ENCODE measurements around the gene PRKD3.

PRKD3 gene

GRCh38 chr2:37284381-37284780 is 40.3 kb downstream of the PRKD3 start:
- no peak overlapping the region for H3K4me3 ChIP-seq (ENCODE audit: insufficient read depth, low read length, poor library complexity, severe bottlenecking)
- no peak overlapping the region for H2AFZ ChIP-seq (ENCODE audit: low read depth, low read length, severe bottlenecking)
- TF ChIP-seq EZH2phosphoT487 (conservative IDR thresholded peaks at IDR 0.05; ENCODE audit: low read length) (no peak), CTCF (IDR thresholded peaks at IDR 0.05; ENCODE audit: insufficient read depth, low read length, poor library complexity, severe bottlenecking) (no peak)
- no peaks in the 10 kb centered on the region for H4K20me1 ChIP-seq (ENCODE audit: low read depth, low read length)
- H3K27ac ChIP-seq (ENCODE audit: low read depth, low read length), result no peak overlapping the region
- H3K36me3 ChIP-seq (ENCODE audit: low read length), result peaks cover 74% of the 10 kb centered on the region
- peaks cover 6% of the 10 kb centered on the region; the same call in 1 of the 2 replicates for H3K79me2 ChIP-seq (ENCODE audit: insufficient read depth, low read length)
- H3K9ac ChIP-seq (ENCODE audit: low read length), result no peak overlapping the region
- peaks cover 10% of the 10 kb centered on the region; the same call in 1 of the 2 replicates for H3F3A ChIP-seq (ENCODE audit: insufficient read depth)
- H3K9me2 ChIP-seq (replicated peaks; ENCODE audit: insufficient read depth, low read length), result no peaks in the 10 kb centered on the region
- H3K27me3 ChIP-seq (ENCODE audit: low read length), result no peaks in the 10 kb centered on the region
- H3K9me3 ChIP-seq (ENCODE audit: insufficient read depth, low read length), result no peaks in the 10 kb centered on the region
- H3K4me2 ChIP-seq (ENCODE audit: low read depth, low read length, poor library complexity, severe bottlenecking), result no peak overlapping the region

- peaks cover 76% of the 10 kb centered on the region for H3K36me3 ChIP-seq (ENCODE audit: low read length)
- peaks cover 7% of the 10 kb centered on the region; the same call in 1 of the 2 replicates for H3F3A ChIP-seq (ENCODE audit: insufficient read depth)
- H3K4me2 ChIP-seq (ENCODE audit: low read depth, low read length, poor library complexity, severe bottlenecking), result no peak overlapping the region
- no peak overlapping the region for H2AFZ ChIP-seq (ENCODE audit: low read depth, low read length, severe bottlenecking)
- H3K9me2 ChIP-seq (replicated peaks; ENCODE audit: insufficient read depth, low read length), result no peaks in the 10 kb centered on the region
- TF ChIP-seq CTCF (IDR thresholded peaks at IDR 0.05; ENCODE audit: insufficient read depth, low read length, poor library complexity, severe bottlenecking), result no peak
- TF ChIP-seq EZH2phosphoT487 (conservative IDR thresholded peaks at IDR 0.05; ENCODE audit: low read length), result no peak
- no peak overlapping the region for H3K27ac ChIP-seq (ENCODE audit: low read depth, low read length)
- H4K20me1 ChIP-seq (ENCODE audit: low read depth, low read length), result no peaks in the 10 kb centered on the region
- H3K9me3 ChIP-seq (ENCODE audit: insufficient read depth, low read length), result no peaks in the 10 kb centered on the region
- H3K4me3 ChIP-seq (ENCODE audit: insufficient read depth, low read length, poor library complexity, severe bottlenecking), result no peak overlapping the region
- peaks cover 6% of the 10 kb centered on the region; the same call in 1 of the 2 replicates for H3K79me2 ChIP-seq (ENCODE audit: insufficient read depth, low read length)
- no peak overlapping the region for H3K9ac ChIP-seq (ENCODE audit: low read length)
- no peaks in the 10 kb centered on the region for H3K27me3 ChIP-seq (ENCODE audit: low read length)
Observed at GRCh38 chr2:37283207-37283606, 41.4 kb downstream of the PRKD3 start.

- Histone ChIP-seq H3K4me2 (ENCODE audit: low read depth, low read length, poor library complexity, severe bottlenecking) (no peak overlapping the region), H3F3A (ENCODE audit: insufficient read depth) (peaks cover 4% of the 10 kb centered on the region; the same call in 1 of the 2 replicates), H3K79me2 (ENCODE audit: insufficient read depth, low read length) (peaks cover 6% of the 10 kb centered on the region; the same call in 1 of the 2 replicates), H3K27me3 (ENCODE audit: low read length) (no peaks in the 10 kb centered on the region), H3K9me2 (replicated peaks; ENCODE audit: insufficient read depth, low read length) (no peaks in the 10 kb centered on the region), H3K9ac (ENCODE audit: low read length) (no peak overlapping the region), H3K36me3 (ENCODE audit: low read length) (peaks cover 80% of the 10 kb centered on the region), H3K4me3 (ENCODE audit: insufficient read depth, low read length, poor library complexity, severe bottlenecking) (no peak overlapping the region), H2AFZ (ENCODE audit: low read depth, low read length, severe bottlenecking) (no peak overlapping the region), H3K27ac (ENCODE audit: low read depth, low read length) (no peak overlapping the region), H3K9me3 (ENCODE audit: insufficient read depth, low read length) (no peaks in the 10 kb centered on the region), H4K20me1 (ENCODE audit: low read depth, low read length) (no peaks in the 10 kb centered on the region)
- no peak for TF ChIP-seq EZH2phosphoT487 (conservative IDR thresholded peaks at IDR 0.05; ENCODE audit: low read length)
- no peak for TF ChIP-seq CTCF (IDR thresholded peaks at IDR 0.05; ENCODE audit: insufficient read depth, low read length, poor library complexity, severe bottlenecking)
Observed at GRCh38 chr2:37282746-37283145, 41.9 kb downstream of the PRKD3 start.

Data from SU-DHL-6 (cell line).